Mesenchymal stem cell (in vitro differentiated cells and primary cell): ENCODE results near the gene METTL25B.
A peak's percentile ranks its signal among the peaks of the same experiment; 100 is the strongest.

Experiments
- DNase-seq: peaks from one replicate; pipeline ENCODE4 v3.0.0-alpha.2; 2013
- H2AFZ ChIP-seq: one replicate; pipeline ENCODE4 v1.6.1; 2013; ENCODE audit warnings: low read depth, mild to moderate bottlenecking, control low read depth, inconsistent platforms, low read length, moderate library complexity
- H2AK5ac ChIP-seq: 2 replicates; pipeline ENCODE4 v1.6.1; 2013; ENCODE audit warnings: low read length, moderate library complexity, mild to moderate bottlenecking, inconsistent platforms; ENCODE audit not compliant: severe bottlenecking
- H2BK120ac ChIP-seq: one replicate; pipeline ENCODE4 v1.6.1; 2013; ENCODE audit warnings: low read depth, mild to moderate bottlenecking, inconsistent platforms, low read length, moderate library complexity
- H2BK12ac ChIP-seq, 2 experiments: one replicate each; pipeline ENCODE4 v1.6.1; 2013; ENCODE audit warnings: inconsistent platforms in 2 of 2, low read length in 2 of 2, mild to moderate bottlenecking in 2 of 2, moderate library complexity in 2 of 2, control low read depth in 1 of 2
- H2BK15ac ChIP-seq: one replicate; pipeline ENCODE4 v1.6.1; 2013; ENCODE audit warnings: mild to moderate bottlenecking, low read depth, inconsistent platforms; ENCODE audit not compliant: poor library complexity, severe bottlenecking
- H2BK5ac ChIP-seq: 2 replicates; pipeline ENCODE4 v1.6.1; 2013; ENCODE audit warnings: low read depth, mild to moderate bottlenecking, low read length, control low read depth, inconsistent platforms; ENCODE audit not compliant: poor library complexity, severe bottlenecking
- H3K14ac ChIP-seq, 2 experiments: one replicate each; pipeline ENCODE4 v1.6.1; 2013; ENCODE audit warnings: inconsistent platforms in 2 of 2, low read length in 2 of 2, control low read depth in 1 of 2, mild to moderate bottlenecking in 1 of 2, moderate library complexity in 1 of 2
- H3K18ac ChIP-seq, 2 experiments: one replicate each; pipeline ENCODE4 v1.6.1; 2013; ENCODE audit warnings: inconsistent platforms in 2 of 2, low read length in 2 of 2, control low read depth in 1 of 2, low read depth in 1 of 2, mild to moderate bottlenecking in 1 of 2
- H3K23ac ChIP-seq, 2 experiments: one replicate each; pipeline ENCODE4 v1.6.1; 2013; ENCODE audit warnings: inconsistent platforms in 2 of 2, low read length in 2 of 2, mild to moderate bottlenecking in 2 of 2, moderate library complexity in 2 of 2, control low read depth in 1 of 2
- H3K27ac ChIP-seq: 2 replicates; pipeline ENCODE4 v1.5.1; 2013; ENCODE audit warnings: mild to moderate bottlenecking, moderate library complexity, low read length, control low read depth, inconsistent platforms; ENCODE audit not compliant: poor library complexity, severe bottlenecking
- H3K27me3 ChIP-seq, 2 experiments: 2 replicates each; pipeline versions ENCODE4 v1.6.1 to v1.7.0; 2013; ENCODE audit warnings: low read length in 2 of 2, mild to moderate bottlenecking in 2 of 2, moderate library complexity in 2 of 2, control low read depth in 1 of 2, inconsistent platforms in 1 of 2; ENCODE audit not compliant: control insufficient read depth in 1 of 2, insufficient read depth in 1 of 2
- H3K36me3 ChIP-seq, 2 experiments: 2 replicates each; pipeline versions ENCODE4 v1.6.1 to v1.7.0; 2013; ENCODE audit warnings: low read length in 2 of 2, control low read depth in 1 of 2, inconsistent platforms in 1 of 2, low read depth in 1 of 2, mild to moderate bottlenecking in 1 of 2; ENCODE audit not compliant: insufficient read depth in 2 of 2, control insufficient read depth in 1 of 2
- H3K4ac ChIP-seq, 2 experiments: one replicate each; pipeline ENCODE4 v1.6.1; 2013; ENCODE audit warnings: inconsistent platforms in 2 of 2, low read length in 2 of 2, mild to moderate bottlenecking in 2 of 2, moderate library complexity in 2 of 2, control low read depth in 1 of 2, low read depth in 1 of 2
- H3K4me1 ChIP-seq: 2 replicates; pipeline ENCODE4 v1.6.1; 2013; ENCODE audit warnings: low read depth, low read length, control low read depth; ENCODE audit not compliant: control insufficient read depth, insufficient read depth
- H3K4me2 ChIP-seq: 2 replicates; pipeline ENCODE4 v1.6.1; 2013; ENCODE audit warnings: low read length, mild to moderate bottlenecking, inconsistent platforms; ENCODE audit not compliant: poor library complexity, severe bottlenecking
- H3K4me3 ChIP-seq, 2 experiments: 2 replicates each; pipeline versions ENCODE4 v1.5.1 to v1.7.0; 2013; ENCODE audit warnings: low read length in 2 of 2, mild to moderate bottlenecking in 2 of 2, control low read depth in 1 of 2, low read depth in 1 of 2; ENCODE audit not compliant: insufficient read depth in 1 of 2
- H3K79me1 ChIP-seq: replicated peaks from 2 replicates; pipeline ENCODE4 v1.6.1; 2013; ENCODE audit warnings: mild to moderate bottlenecking, control low read depth, low read length, inconsistent platforms; ENCODE audit not compliant: poor library complexity, severe bottlenecking
- H3K9ac ChIP-seq: 2 replicates; pipeline ENCODE4 v1.7.0; 2013; ENCODE audit warnings: mild to moderate bottlenecking, low read length, moderate library complexity
- H3K9me3 ChIP-seq: 2 replicates; pipeline ENCODE4 v1.7.0; 2013; ENCODE audit warnings: mild to moderate bottlenecking, low read length; ENCODE audit not compliant: control insufficient read depth
- H4K8ac ChIP-seq: one replicate; pipeline ENCODE4 v1.6.1; 2013; ENCODE audit warnings: inconsistent platforms, mild to moderate bottlenecking, low read length, moderate library complexity
- H4K91ac ChIP-seq: one replicate; pipeline ENCODE4 v1.6.1; 2013; ENCODE audit warnings: mild to moderate bottlenecking, low read length, inconsistent platforms
- WGBS: methylation state at CpG from one replicate; pipeline ENCODE4 v1.1.7; 2013; ENCODE audit warnings: mixed read lengths; 5-methylcytosine and 5-hydroxymethylcytosine counted together

The METTL25B gene

GRCh38 chr1:156752843-156753482 lies 24.7 kb downstream of the METTL25B start:
- no peaks in the 10 kb centered on the region for H3K27me3 ChIP-seq
- H3K9me3 ChIP-seq, result no peaks in the 10 kb centered on the region
- H3K36me3 ChIP-seq, result peaks cover 3 to 11% of the 10 kb centered on the region in 2 experiments
- no peak overlapping the region for H3K23ac ChIP-seq
- H4K91ac ChIP-seq, result peak overlapping the region; percentile 31
- H2BK15ac ChIP-seq, result no peak overlapping the region
- H3K79me1 ChIP-seq, result peaks cover 12% of the 10 kb centered on the region
- H3K14ac ChIP-seq, result no peak overlapping the region
- peak overlapping the region in 1 of 2 experiments; percentile 97 for H3K4me3 ChIP-seq
- no peak overlapping the region for H2AFZ ChIP-seq
- H2AK5ac ChIP-seq, result no peak overlapping the region
- DNase-seq, result peak; percentile 86
- no peak overlapping the region for H4K8ac ChIP-seq
- peak overlapping the region in 1 of 2 experiments; percentile 28 for H3K18ac ChIP-seq
- WGBS, result 48% methylated on average over 1 of the region's 1 CpG
- no peak overlapping the region for H2BK5ac ChIP-seq
- H2BK120ac ChIP-seq, result no peak overlapping the region
- H3K4me2 ChIP-seq, result peak overlapping the region; percentile 3
- H2BK12ac ChIP-seq, result no peak overlapping the region
- peak overlapping the region; percentile 98 for H3K9ac ChIP-seq
- no peak overlapping the region for H3K27ac ChIP-seq
- peak overlapping the region in 1 of 2 experiments; percentile 46 for H3K4ac ChIP-seq
- H3K4me1 ChIP-seq, result peaks cover 23% of the 10 kb centered on the region

DNA sequence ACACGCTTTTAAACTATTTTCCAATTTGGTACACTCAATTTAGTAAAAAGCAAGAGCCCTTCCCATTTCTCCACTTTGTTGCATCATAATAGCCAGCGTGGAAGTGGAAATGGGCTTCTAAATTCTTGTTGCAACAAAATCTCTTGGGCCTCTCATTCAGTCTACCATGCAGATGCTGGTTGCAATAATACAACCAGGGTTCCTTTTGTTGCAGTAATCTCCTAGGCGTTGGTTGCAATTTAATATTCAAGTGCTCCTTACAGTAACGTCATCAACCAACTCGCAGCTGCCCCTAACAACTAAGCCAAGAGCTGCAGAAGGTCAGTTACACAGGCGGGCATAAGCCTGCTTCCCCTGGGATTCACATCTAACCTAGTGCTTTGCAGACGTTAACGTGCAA lies 25.9 kb downstream of the METTL25B start:
- 95% methylated on average over 8 of the region's 8 CpGs for WGBS
- Histone ChIP-seq H3K4me2 (no peak overlapping the region), H3K79me1 (peaks cover 12% of the 10 kb centered on the region), H3K27me3 (no peaks in the 10 kb centered on the region), H3K4me3 (no peak overlapping the region), H2AK5ac (no peak overlapping the region), H2BK5ac (no peak overlapping the region), H2BK12ac (no peak overlapping the region), H3K9ac (no peak overlapping the region), H3K18ac (no peak overlapping the region), H3K36me3 (peaks cover 3 to 7% of the 10 kb centered on the region in 2 experiments), H2BK120ac (peak overlapping the region; percentile 49), H3K9me3 (no peaks in the 10 kb centered on the region), H4K91ac (no peak overlapping the region), H2BK15ac (no peak overlapping the region), H3K4me1 (peaks cover 14% of the 10 kb centered on the region), H4K8ac (no peak overlapping the region), H3K23ac (no peak overlapping the region), H2AFZ (no peak overlapping the region), H3K14ac (no peak overlapping the region), H3K27ac (no peak overlapping the region), H3K4ac (no peak overlapping the region)
- no peak for DNase-seq

GRCh38 chr1:156755527-156755950 lies 27.3 kb downstream of the METTL25B start:
- Histone ChIP-seq H3K27ac (no peak overlapping the region), H2BK12ac (no peak overlapping the region), H2AK5ac (no peak overlapping the region), H3K18ac (no peak overlapping the region), H3K9me3 (no peaks in the 10 kb centered on the region), H3K27me3 (no peaks in the 10 kb centered on the region), H3K23ac (no peak overlapping the region), H2AFZ (no peak overlapping the region), H3K4me2 (no peak overlapping the region), H2BK5ac (no peak overlapping the region), H2BK120ac (no peak overlapping the region), H3K9ac (no peak overlapping the region), H3K4me1 (peaks cover 7% of the 10 kb centered on the region), H3K4ac (no peak overlapping the region), H3K14ac (no peak overlapping the region), H2BK15ac (no peak overlapping the region), H3K4me3 (no peak overlapping the region), H3K36me3 (peaks cover 0 to 2% of the 10 kb centered on the region in 2 experiments), H3K79me1 (peaks cover 12% of the 10 kb centered on the region), H4K91ac (no peak overlapping the region), H4K8ac (no peak overlapping the region)
- no peak for DNase-seq
- WGBS, result 100% methylated on average over 3 of the region's 5 CpGs

DNA sequence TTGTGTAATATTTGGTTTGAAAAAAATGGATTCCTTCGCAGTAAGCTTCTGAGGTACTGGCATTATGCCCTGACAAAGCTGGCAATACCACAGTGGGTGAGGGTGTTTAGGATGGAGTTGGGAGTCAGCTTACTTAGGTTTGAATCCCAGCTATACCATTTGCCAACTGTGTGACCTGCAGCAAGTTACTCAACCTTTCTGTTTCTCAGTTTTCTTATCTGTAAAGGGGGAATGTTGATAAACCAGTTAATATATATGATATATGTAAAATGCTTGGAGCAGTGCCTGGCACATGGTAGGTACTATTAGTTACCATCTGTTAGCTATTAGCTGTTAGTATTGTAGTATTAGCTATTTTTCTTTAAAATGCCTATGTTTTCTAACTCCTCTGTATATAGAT lies 28.1 kb downstream of the METTL25B start:
- H3K27me3 ChIP-seq, result no peaks in the 10 kb centered on the region
- H3K79me1 ChIP-seq, result peaks cover 12% of the 10 kb centered on the region
- H2BK15ac ChIP-seq, result peak overlapping the region; percentile 28
- H2BK120ac ChIP-seq, result no peak overlapping the region
- no peak overlapping the region for H3K4me2 ChIP-seq
- 93% methylated on average over 1 of the region's 1 CpG for WGBS
- no peaks in the 10 kb centered on the region for H3K9me3 ChIP-seq
- H3K36me3 ChIP-seq, result peaks cover 0 to 2% of the 10 kb centered on the region in 2 experiments
- no peak overlapping the region for H2AK5ac ChIP-seq
- no peak overlapping the region for H2AFZ ChIP-seq
- H3K23ac ChIP-seq, result no peak overlapping the region
- H4K91ac ChIP-seq, result no peak overlapping the region
- no peak overlapping the region for H3K4me3 ChIP-seq
- no peak overlapping the region for H4K8ac ChIP-seq
- no peak overlapping the region for H2BK12ac ChIP-seq
- H3K27ac ChIP-seq, result no peak overlapping the region
- no peak for DNase-seq
- no peak overlapping the region for H3K14ac ChIP-seq
- no peak overlapping the region for H2BK5ac ChIP-seq
- no peak overlapping the region for H3K4ac ChIP-seq
- peaks cover 7% of the 10 kb centered on the region for H3K4me1 ChIP-seq
- H3K9ac ChIP-seq, result no peak overlapping the region
- no peak overlapping the region for H3K18ac ChIP-seq
